ENCODE data around the gene RASSF3.

DNA sequence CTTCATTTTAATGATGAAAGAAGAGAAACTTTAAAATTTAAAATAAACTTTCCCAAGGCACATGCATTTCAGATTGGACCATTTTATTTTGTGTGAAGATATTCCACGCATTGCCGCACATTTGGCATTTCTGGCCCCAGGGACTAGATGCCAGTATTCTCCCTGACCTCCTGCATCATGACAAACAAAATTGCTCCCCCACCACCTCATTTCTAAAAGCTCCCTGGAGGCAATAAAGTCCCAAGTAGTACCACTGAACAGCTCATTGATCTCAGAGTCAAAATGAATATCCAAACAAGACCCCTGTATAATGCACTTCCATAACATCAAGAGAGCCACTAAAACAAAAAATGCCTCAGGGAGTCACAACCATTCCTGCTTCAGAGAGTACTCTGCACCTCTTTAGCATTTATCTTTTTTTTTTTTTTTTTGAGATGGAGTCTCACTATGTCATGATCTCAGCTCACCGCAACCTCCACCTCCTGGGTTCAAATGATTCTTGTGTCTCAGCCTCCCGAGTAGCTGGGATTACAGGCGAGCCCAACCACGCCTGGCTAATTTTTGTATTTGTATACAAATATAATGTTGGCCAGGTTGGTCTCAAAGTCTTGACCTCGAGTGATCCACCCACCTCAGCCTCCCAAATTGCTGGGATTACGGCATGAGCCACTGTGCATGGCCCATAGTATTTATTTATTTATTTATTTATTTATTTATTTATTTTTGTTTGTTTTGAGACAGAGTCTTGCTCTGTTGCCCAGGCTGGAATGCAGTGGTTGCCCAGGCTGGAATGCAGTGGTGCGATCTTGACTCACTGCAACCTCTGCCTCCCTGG is 48.8 kb upstream of the RASSF3 start:
- TF ChIP-seq, protein P1, sequence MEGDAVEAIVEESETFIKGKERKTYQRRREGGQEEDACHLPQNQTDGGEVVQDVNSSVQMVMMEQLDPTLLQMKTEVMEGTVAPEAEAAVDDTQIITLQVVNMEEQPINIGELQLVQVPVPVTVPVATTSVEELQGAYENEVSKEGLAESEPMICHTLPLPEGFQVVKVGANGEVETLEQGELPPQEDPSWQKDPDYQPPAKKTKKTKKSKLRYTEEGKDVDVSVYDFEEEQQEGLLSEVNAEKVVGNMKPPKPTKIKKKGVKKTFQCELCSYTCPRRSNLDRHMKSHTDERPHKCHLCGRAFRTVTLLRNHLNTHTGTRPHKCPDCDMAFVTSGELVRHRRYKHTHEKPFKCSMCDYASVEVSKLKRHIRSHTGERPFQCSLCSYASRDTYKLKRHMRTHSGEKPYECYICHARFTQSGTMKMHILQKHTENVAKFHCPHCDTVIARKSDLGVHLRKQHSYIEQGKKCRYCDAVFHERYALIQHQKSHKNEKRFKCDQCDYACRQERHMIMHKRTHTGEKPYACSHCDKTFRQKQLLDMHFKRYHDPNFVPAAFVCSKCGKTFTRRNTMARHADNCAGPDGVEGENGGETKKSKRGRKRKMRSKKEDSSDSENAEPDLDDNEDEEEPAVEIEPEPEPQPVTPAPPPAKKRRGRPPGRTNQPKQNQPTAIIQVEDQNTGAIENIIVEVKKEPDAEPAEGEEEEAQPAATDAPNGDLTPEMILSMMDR (conservative IDR thresholded peaks at IDR 0.05 in 1 of 2, IDR thresholded peaks at IDR 0.05 in 1 of 2; ENCODE audit: extremely low read depth in 1 of 2, insufficient read depth in 1 of 2, low read depth in 1 of 2, low read length in 2 of 2) = no peak
- no peak for TF ChIP-seq EZH2 (IDR thresholded peaks at IDR 0.05; ENCODE audit: borderline replicate concordance, low read length)
